Activated CD4-positive, alpha-beta T cell treated with anti-CD3 and anti-CD28 coated beads for 4 hours (primary cell): Measurements from ENCODE around the gene OR1I1.

ENCODE experiments used
- DNase-seq, 2 donors: peaks; one replicate each; pipeline ENCODE4 v3.0.0-alpha.2; 2020

The OR1I1 gene

GRCh38 chr19:15099017-15099582 lies 17.1 kb downstream of the OR1I1 start:
- DNase-seq: no peak

- peak; percentile 24 to 63 for DNase-seq
Measured at GRCh38 chr19:15101479-15102082, 19.6 kb downstream of the OR1I1 start.

GRCh38 chr19:15104003-15104402 lies 22.0 kb downstream of the OR1I1 start:
- DNase-seq: no peak

- DNase-seq: no peak
Measured at GRCh38 chr19:15104411-15104810, 22.4 kb downstream of the OR1I1 start.

GRCh38 chr19:15105044-15105443 lies 23.0 kb downstream of the OR1I1 start:
- no peak for DNase-seq

- DNase-seq: no peak
Measured at GRCh38 chr19:15107061-15108010, 25.3 kb downstream of the OR1I1 start, which contains the start of gene SYDE1. Gene SYDE1, plus strand, starts transcription at chr19:15107401. Its CDS starts 33 bp downstream, at chr19:15107434.

- DNase-seq: no peak
Measured at GRCh38 chr19:15108145-15108844, 26.3 kb downstream of the OR1I1 start.

- DNase-seq: no peak
Measured at GRCh38 chr19:15108845-15109767, 27.1 kb downstream of the OR1I1 start.

- no peak for DNase-seq
Measured at GRCh38 chr19:15109768-15110417, 27.9 kb downstream of the OR1I1 start.

- no peak for DNase-seq
Measured at GRCh38 chr19:15110418-15110815, 28.4 kb downstream of the OR1I1 start.

- no peak for DNase-seq
Measured at GRCh38 chr19:15111758-15112157, 29.7 kb downstream of the OR1I1 start.

- DNase-seq: no peak
Measured at GRCh38 chr19:15112385-15112784, 30.4 kb downstream of the OR1I1 start.

GRCh38 chr19:15113245-15114152 lies 31.5 kb downstream of the OR1I1 start:
- no peak for DNase-seq

- no peak for DNase-seq
Measured at GRCh38 chr19:15114153-15114540, 32.1 kb downstream of the OR1I1 start.

- DNase-seq: no peak
Measured at GRCh38 chr19:15115080-15115479, 33.1 kb downstream of the OR1I1 start.

- DNase-seq: no peak
Measured at GRCh38 chr19:15115762-15116615, 34.0 kb downstream of the OR1I1 start.

- DNase-seq: no peak
Measured at GRCh38 chr19:15116856-15117255, 34.8 kb downstream of the OR1I1 start.

- no peak for DNase-seq
Measured at GRCh38 chr19:15118248-15118647, 36.2 kb downstream of the OR1I1 start.

- no peak for DNase-seq
Measured at GRCh38 chr19:15118789-15119494, 36.9 kb downstream of the OR1I1 start.
